Measurements from ENCODE around the gene KANK3. TPM values are rescaled to one million over a fixed set of nuclear protein-coding genes. Genes with fewer than 3 reads are reported as not detected.

The KANK3 gene
- polyA plus RNA-seq, 2 of the 4 experiments (the other 2 are of a cell fraction), result 1.0 to 1.5 TPM

GRCh38 chr19:8366961-8367326, 23.9 kb upstream of the KANK3 start (continued):
- TF ChIP-seq CHD4 (IDR thresholded peaks at IDR 0.05; ENCODE audit: borderline replicate concordance), result no peak
- TF ChIP-seq CBX2 (IDR thresholded peaks at IDR 0.05; ENCODE audit: borderline replicate concordance, low read depth), result no peak
- TF ChIP-seq HOXA7 (CRISPR knock-in tag; IDR thresholded peaks at IDR 0.05), result no peak

GRCh38 chr19:8366121-8366581, 23.1 kb upstream of the KANK3 start:
- DNase-seq (ENCODE audit: low read depth in 1 of 2, low spot score in 1 of 2) (no peak), FAIRE-seq (no peak), ATAC-seq (no peak)
- WGBS (ENCODE audit: missing lambda C conversion rate), result 91% methylated on average over 6 of the region's 11 CpGs
- Histone ChIP-seq H3K9me3 (no peaks in the 10 kb centered on the region), H3K4me1 (peaks cover 54% of the 10 kb centered on the region), H3K27ac (peak overlapping the region in 1 of 2 experiments; percentile 79; a peak in 2 of 6 replicates), H3K4me2 (peak overlapping the region; percentile 85; the same call in 1 of the 3 replicates), H3K4me3 (no peak overlapping the region; the same call in 2 of the 3 replicates)
- POLR2A ChIA-PET, result interaction anchor here (0.6 to 1.1 kb wide), 2 partner anchors 11 to 58 kb away, joined by 3 read pairs; no protein-coding TSS in a partner anchor
- CTCF ChIA-PET, result interaction anchor here (1.2 to 6.2 kb wide), 3 partner anchors 13 to 31 kb away, joined by 3 to 50 read pairs (median 8); no protein-coding TSS in a partner anchor
- no peak for TF ChIP-seq EP300 (IDR thresholded peaks at IDR 0.05)
- no peak for TF ChIP-seq GATA3 (IDR thresholded peaks at IDR 0.05; ENCODE audit: borderline replicate concordance)
- TF ChIP-seq HES2 (IDR thresholded peaks at IDR 0.05), result no peak
- no peak for TF ChIP-seq POLR2AphosphoS2 (conservative IDR thresholded peaks at IDR 0.05; ENCODE audit: low read length)
- no peak for TF ChIP-seq ZFP36 (IDR thresholded peaks at IDR 0.05; ENCODE audit: borderline replicate concordance, partially characterized antibody)
- no peak for TF ChIP-seq PHF8 (IDR thresholded peaks at IDR 0.05; ENCODE audit: borderline replicate concordance, low read depth)
- no peak for TF ChIP-seq ZNF302 (CRISPR knock-in tag; IDR thresholded peaks at IDR 0.05)
- TF ChIP-seq RARB (CRISPR knock-in tag; IDR thresholded peaks at IDR 0.05), result no peak
- TF ChIP-seq NPAS2 (CRISPR knock-in tag; IDR thresholded peaks at IDR 0.05; ENCODE audit: borderline replicate concordance), result no peak
- TF ChIP-seq TP53 (CRISPR knock-in tag; IDR thresholded peaks at IDR 0.05), result no peak
- no peak for TF ChIP-seq MYC (IDR thresholded peaks at IDR 0.05; ENCODE audit: borderline replicate concordance, low read length)
- TF ChIP-seq NFE2L2 (conservative IDR thresholded peaks at IDR 0.05; ENCODE audit: low read length), result no peak
- TF ChIP-seq BCL3 (IDR thresholded peaks at IDR 0.05), result no peak

- Histone ChIP-seq H3K27ac (peak within 1 kb of the TSS; percentile 76 to 89), H3K4me1 (peaks cover 59% of the 10 kb centered on the region), H3K9me3 (no peaks in the 10 kb centered on the region), H3K4me3 (peak within 1 kb of the TSS; percentile 91), H3K4me2 (peak within 1 kb of the TSS; percentile 85)
- WGBS (ENCODE audit: missing lambda C conversion rate), result 2% methylated on average over 22 of the region's 81 CpGs
- ChIA-PET POLR2A (interaction anchor here (0.6 to 1.8 kb wide), 5 partner anchors 26 to 72 kb away, joined by 3 to 8 read pairs (median 3); partner anchors contain the start of gene RAB11B), CTCF (interaction anchor here (0.7 to 6.2 kb wide), 11 partner anchors 11 to 139 kb away, joined by 3 to 50 read pairs (median 3); partner anchors contain the start of gene RAB11B)
- DNase-seq (ENCODE audit: low read depth in 1 of 2, low spot score in 1 of 2) (peak; percentile 69 to 87), FAIRE-seq (no peak), ATAC-seq (peak; percentile 76 to 79)
- no peak for TF ChIP-seq RARB (CRISPR knock-in tag; IDR thresholded peaks at IDR 0.05)
- no peak; a peak in 1 of 5 replicates for TF ChIP-seq RAD21 (conservative IDR thresholded peaks at IDR 0.05 in 1 of 2, IDR thresholded peaks at IDR 0.05 in 1 of 2)
- TF ChIP-seq MAX (IDR thresholded peaks at IDR 0.05), result peak; percentile 52
- no peak for TF ChIP-seq GATA3 (IDR thresholded peaks at IDR 0.05; ENCODE audit: borderline replicate concordance)
- TF ChIP-seq HES2 (IDR thresholded peaks at IDR 0.05), result no peak
- peak in 1 of 2 experiments; percentile 62; a peak in 2 of 5 replicates for TF ChIP-seq JUN (IDR thresholded peaks at IDR 0.05)
- no peak for TF ChIP-seq KDM5A (IDR thresholded peaks at IDR 0.05)
- no peak for TF ChIP-seq EHF (CRISPR knock-in tag; IDR thresholded peaks at IDR 0.05)
- 0 out of 3 replicates have a peak, but pooled peaks have one; percentile 56 for TF ChIP-seq BCL3 (IDR thresholded peaks at IDR 0.05)
- no peak for TF ChIP-seq MYC (IDR thresholded peaks at IDR 0.05; ENCODE audit: borderline replicate concordance, low read length)
- no peak for TF ChIP-seq SREBF2 (IDR thresholded peaks at IDR 0.05)
- TF ChIP-seq MAFK (IDR thresholded peaks at IDR 0.05; ENCODE audit: partially characterized antibody), result no peak
- TF ChIP-seq CBX8 (IDR thresholded peaks at IDR 0.05), result no peak
- TF ChIP-seq BHLHE40 (IDR thresholded peaks at IDR 0.05; ENCODE audit: low read depth, low read length), result no peak
- TF ChIP-seq POLR2AphosphoS2 (conservative IDR thresholded peaks at IDR 0.05; ENCODE audit: low read length), result no peak
- no peak for TF ChIP-seq CHD4 (IDR thresholded peaks at IDR 0.05; ENCODE audit: borderline replicate concordance)
- no peak for TF ChIP-seq FOSL2 (IDR thresholded peaks at IDR 0.05)
- TF ChIP-seq FOSL2 (CRISPR knock-in tag; IDR thresholded peaks at IDR 0.05), result no peak
- TF ChIP-seq PHF8 (IDR thresholded peaks at IDR 0.05; ENCODE audit: borderline replicate concordance, low read depth), result peak; percentile 68; the same call in 1 of the 2 replicates
- no peak for TF ChIP-seq KDM1A (IDR thresholded peaks at IDR 0.05; ENCODE audit: low read depth)
- no peak for TF ChIP-seq HEYL (CRISPR knock-in tag; IDR thresholded peaks at IDR 0.05)
- TF ChIP-seq ESRRA (IDR thresholded peaks at IDR 0.05; ENCODE audit: borderline replicate concordance, low read length), result no peak
Measured at GRCh38 chr19:8363803-8364771, 21.0 kb upstream of the KANK3 start, which contains the start of gene ANGPTL4. TSS of gene ANGPTL4 (plus strand) at chr19:8364155. CDS start at chr19:8364322, 167 bp downstream.
